H1 (cell line): ENCODE results near the gene MDFIC. TPM values are rescaled to one million over a fixed set of nuclear protein-coding genes. Genes with fewer than 3 reads are reported as not detected.

Source experiments
- ASH2L ChIP-seq: fragments of 200-600, 300-600 bp; sonication (generic); IDR thresholded peaks from one replicate; pipeline ENCODE4 v1.7.1; 2017; ENCODE audit warnings: low read length
- ATF3 ChIP-seq: IDR thresholded peaks from 2 replicates; pipeline ENCODE4 v1.6.1; 2011; ENCODE audit warnings: low read depth, mild to moderate bottlenecking, low read length; ENCODE audit not compliant: insufficient read depth
- CBX8 ChIP-seq: fragments of 300-800, 300-1000 bp; sonication (generic); IDR thresholded peaks from 2 replicates; pipeline ENCODE4 v1.7.1; 2016; ENCODE audit warnings: low read depth, low read length, borderline replicate concordance
- CHD7 ChIP-seq: fragments of 300-600 bp; sonication (generic); IDR thresholded peaks from 2 replicates; pipeline ENCODE4 v1.7.1; 2012; ENCODE audit warnings: low read length, moderate library complexity, mild to moderate bottlenecking, inconsistent platforms; ENCODE audit not compliant: insufficient replicate concordance
- EP300 ChIP-seq, 2 experiments: IDR thresholded peaks; 1 replicate in 1 of 2; 2 replicates in 1 of 2; pipeline ENCODE4 v1.6.1; 2011 to 2012; ENCODE audit warnings: low read depth in 2 of 2, low read length in 2 of 2, mild to moderate bottlenecking in 2 of 2, borderline replicate concordance in 1 of 2, inconsistent platforms in 1 of 2, moderate library complexity in 1 of 2
- POLR2A ChIP-seq, 2 experiments: IDR thresholded peaks; 1 replicate in 1 of 2; 2 replicates in 1 of 2; pipeline ENCODE4 v1.6.1; 2011; ENCODE audit warnings: low read depth in 2 of 2, low read length in 2 of 2, mild to moderate bottlenecking in 2 of 2; ENCODE audit errors: control extremely low read depth in 1 of 2
- POLR2AphosphoS5 ChIP-seq: IDR thresholded peaks from 2 replicates; pipeline ENCODE4 v1.6.1; 2011; ENCODE audit warnings: low read depth, low read length
- SIRT6 ChIP-seq: IDR thresholded peaks from one replicate; pipeline ENCODE4 v1.7.1; 2012; ENCODE audit warnings: low read length, inconsistent platforms
- SIX5 ChIP-seq: IDR thresholded peaks from 2 replicates; pipeline ENCODE4 v1.6.1; 2011; ENCODE audit warnings: mild to moderate bottlenecking, low read depth, low read length
- SP4 ChIP-seq: IDR thresholded peaks from 2 replicates; pipeline ENCODE4 v1.6.1; 2012; ENCODE audit warnings: low read length, inconsistent platforms
- SUZ12 ChIP-seq: fragments of 200-600 bp; sonication (generic); IDR thresholded peaks from 2 replicates; pipeline ENCODE4 v1.6.1; 2012; ENCODE audit warnings: mild to moderate bottlenecking, inconsistent platforms, low read length, moderate library complexity, mixed read lengths
- TAF1 ChIP-seq: IDR thresholded peaks from 2 replicates; pipeline ENCODE4 v1.6.1; 2011; ENCODE audit warnings: mild to moderate bottlenecking, low read depth, low read length
- polyA plus RNA-seq, 7 experiments: library from polyadenylated mRNA; depleted of rRNA in 3 of 7; stranded (reverse) in 5 of 7; unstranded in 2 of 7; fragments of >200 nt in 5 of 7; fragments of 200-250 nt in 2 of 7; gene quantifications; 1 replicate in 5 of 7; 2 replicates in 1 of 7; 4 replicates in 1 of 7; pipeline versions ENCODE4 v1.2.1 to v1.2.3, GENCODE V29; 2011 to 2013; ENCODE audit warnings: missing spikeins in 2 of 7, mixed read lengths in 2 of 7
- total RNA-seq: library from RNA; stranded (reverse); fragmentation: NEBNext Ultra II Directional; extraction: Animal tissue kit (Norgen Biotek cat#: 25700); gene quantifications from 2 replicates; pipeline ENCODE4 v1.2.1, GENCODE V29; 2021

The MDFIC gene
- total and polyA plus RNA-seq, 2 of the 8 experiments (the other 6 are each of a cell fraction or from before 2014, with no cell fraction given) = 2.3 to 11.4 TPM

DNA sequence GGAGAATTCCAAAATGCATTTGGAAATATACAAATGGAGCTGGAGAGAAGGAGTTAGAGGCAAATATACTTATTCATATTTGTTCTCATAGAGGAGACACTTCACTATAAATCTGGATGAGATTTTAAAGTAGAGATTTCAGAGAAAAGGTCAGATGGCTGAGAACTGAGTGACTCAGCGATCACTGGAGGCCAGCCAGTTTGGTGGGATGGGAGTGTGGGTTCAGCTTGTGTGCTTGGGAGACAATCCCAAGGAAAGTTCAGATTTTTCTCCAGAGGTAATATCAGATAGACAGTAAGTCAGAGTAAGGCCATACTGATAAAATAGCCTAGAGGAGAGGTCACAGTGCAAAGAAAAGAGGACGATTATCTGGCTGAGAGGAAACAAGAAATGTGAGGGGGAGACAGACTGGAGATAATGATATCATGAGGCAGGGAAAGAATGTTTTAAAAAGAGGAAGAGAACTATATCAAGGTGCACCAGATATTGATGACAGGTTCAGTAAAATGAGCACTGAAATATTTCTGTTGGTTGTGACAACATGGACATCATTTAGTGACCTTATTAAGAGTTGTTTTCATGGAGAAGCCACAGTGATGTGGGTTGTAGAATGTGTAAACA, 67.0 kb downstream of the MDFIC start (continued):
- TF ChIP-seq CHD7 = no peak
- no peak for TF ChIP-seq POLR2A (IDR thresholded peaks at IDR 0.05; ENCODE audit: control extremely low read depth in 1 of 2, low read depth in 2 of 2, low read length in 2 of 2)
- no peak for TF ChIP-seq CBX8
- no peak for TF ChIP-seq ASH2L
- no peak for TF ChIP-seq POLR2AphosphoS5
- no peak for TF ChIP-seq SIRT6
- no peak for TF ChIP-seq EP300 (IDR thresholded peaks at IDR 0.05; ENCODE audit: borderline replicate concordance in 1 of 2, low read depth in 2 of 2, low read length in 2 of 2)
- TF ChIP-seq ATF3 = no peak
- TF ChIP-seq SIX5 = no peak
- TF ChIP-seq SUZ12 = no peak
- no peak for TF ChIP-seq TAF1
- TF ChIP-seq SP4 = no peak
